NT2/D1 (cell line): ENCODE results near the gene FBH1.
"Not testable (repeated sequence)": the region's sequence is repeated elsewhere in the genome, so short reads cannot be mapped to it uniquely, and the experiment has no call there.

Experiments used
- DNase-seq: peaks from one replicate; pipeline ENCODE4 v3.0.0-alpha.2; 2011; ENCODE audit warnings: low read depth, low spot score
- H3K27me3 ChIP-seq: 2 replicates; pipeline ENCODE4 v1.6.0; 2011; ENCODE audit warnings: mild to moderate bottlenecking; ENCODE audit not compliant: insufficient read length, insufficient read depth
- H3K36me3 ChIP-seq: 2 replicates; pipeline ENCODE4 v1.6.1; 2011; ENCODE audit warnings: mild to moderate bottlenecking, low read length, mixed read lengths; ENCODE audit not compliant: insufficient read depth, insufficient read length
- H3K4me1 ChIP-seq: 2 replicates; pipeline ENCODE4 v1.5.1; 2011; ENCODE audit not compliant: insufficient read depth, insufficient read length
- H3K4me3 ChIP-seq: 2 replicates; pipeline ENCODE4 v1.5.1; 2011; ENCODE audit warnings: low read depth; ENCODE audit not compliant: insufficient read length
- H3K9ac ChIP-seq: 2 replicates; pipeline ENCODE4 v1.6.0; 2011; ENCODE audit warnings: low read depth; ENCODE audit not compliant: insufficient read length
- H3K9me3 ChIP-seq: 2 replicates; pipeline ENCODE4 v1.5.1; 2011; ENCODE audit warnings: mild to moderate bottlenecking, low read length; ENCODE audit not compliant: insufficient read depth
- SUZ12 ChIP-seq: IDR thresholded peaks from 2 replicates; pipeline ENCODE4 v1.6.1; 2011; ENCODE audit not compliant: insufficient read length, insufficient read depth; ENCODE audit errors: extremely low read depth
- YY1 ChIP-seq: IDR thresholded peaks from 2 replicates; pipeline ENCODE4 v1.6.1; 2011; ENCODE audit not compliant: insufficient read length, insufficient read depth
- ZNF274 ChIP-seq: IDR thresholded peaks from 2 replicates; pipeline ENCODE4 v1.6.1; 2011; ENCODE audit warnings: mild to moderate bottlenecking, low read depth, low read length

FBH1 gene

DNA sequence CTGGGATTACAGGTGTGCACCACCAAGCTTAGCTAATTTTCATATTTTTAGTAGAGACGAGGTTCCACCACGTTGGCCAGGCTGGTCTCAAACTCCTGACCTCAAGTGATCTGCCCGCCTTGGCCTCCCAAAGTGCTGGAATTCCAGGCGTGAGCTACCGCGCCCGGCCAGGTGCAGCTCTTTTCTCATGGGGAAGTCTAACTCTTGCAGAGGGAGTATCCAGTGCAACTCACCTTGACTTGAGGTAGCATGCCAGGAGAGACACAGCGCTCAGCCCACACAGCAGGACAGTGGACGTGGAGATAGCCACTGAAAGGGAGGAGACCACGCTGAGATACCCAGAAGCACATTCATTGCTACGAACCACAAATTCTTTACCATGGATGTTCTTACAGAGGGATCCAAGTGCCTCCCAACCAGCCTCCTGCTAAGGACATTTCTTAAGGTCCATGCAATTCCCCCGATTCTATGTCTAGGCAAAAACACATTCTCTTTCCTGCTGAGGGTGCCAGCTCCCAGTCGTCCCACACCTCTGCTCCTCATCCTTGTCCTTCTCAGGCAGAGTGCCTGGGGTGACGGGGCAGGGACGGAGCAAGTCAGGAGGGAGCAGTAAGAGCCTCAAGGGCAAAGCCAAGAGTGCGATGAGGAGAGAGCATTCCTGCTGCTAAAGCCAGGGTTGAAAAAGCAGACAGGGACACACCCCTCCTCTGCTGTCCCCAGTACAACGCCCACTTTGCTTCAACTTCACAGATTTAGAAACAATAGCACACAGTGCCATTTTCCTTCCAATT, 66.3 kb downstream of the FBH1 start:
- no peaks in the 10 kb centered on the region for H3K4me1 ChIP-seq
- no peaks in the 10 kb centered on the region for H3K27me3 ChIP-seq
- no peak for TF ChIP-seq SUZ12
- TF ChIP-seq ZNF274: no peak
- no peak for TF ChIP-seq YY1
- no peak overlapping the region for H3K4me3 ChIP-seq
- H3K9me3 ChIP-seq: no peaks in the 10 kb centered on the region
- no peak for DNase-seq
- H3K36me3 ChIP-seq: no peaks in the 10 kb centered on the region
- no peak overlapping the region for H3K9ac ChIP-seq

DNA sequence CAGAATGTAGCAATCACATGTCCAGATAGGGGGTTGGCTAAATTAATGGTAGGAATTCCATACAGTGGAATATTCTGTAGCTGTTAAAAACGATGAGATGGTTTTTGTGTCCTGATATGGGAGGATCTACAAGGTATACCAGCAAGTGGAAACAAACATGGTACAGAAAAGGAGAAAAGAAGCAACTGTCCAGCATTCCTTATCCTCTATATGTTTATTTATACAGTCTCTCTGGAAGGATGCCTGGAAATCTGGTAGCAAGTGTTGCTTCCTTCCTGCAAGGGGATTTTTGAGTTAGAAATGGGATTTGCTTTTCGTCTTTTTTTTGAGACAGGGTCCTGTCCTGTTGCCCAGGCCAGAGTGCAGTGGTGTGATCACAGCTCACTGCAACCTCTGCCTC, 68.0 kb downstream of the FBH1 start:
- Histone ChIP-seq H3K9me3 (no peaks in the 10 kb centered on the region), H3K9ac (no peak overlapping the region), H3K4me1 (no peaks in the 10 kb centered on the region), H3K4me3 (no peak overlapping the region), H3K36me3 (no peaks in the 10 kb centered on the region), H3K27me3 (no peaks in the 10 kb centered on the region)
- TF ChIP-seq YY1 (no peak), SUZ12 (no peak), ZNF274 (no peak)
- DNase-seq: no peak

DNA sequence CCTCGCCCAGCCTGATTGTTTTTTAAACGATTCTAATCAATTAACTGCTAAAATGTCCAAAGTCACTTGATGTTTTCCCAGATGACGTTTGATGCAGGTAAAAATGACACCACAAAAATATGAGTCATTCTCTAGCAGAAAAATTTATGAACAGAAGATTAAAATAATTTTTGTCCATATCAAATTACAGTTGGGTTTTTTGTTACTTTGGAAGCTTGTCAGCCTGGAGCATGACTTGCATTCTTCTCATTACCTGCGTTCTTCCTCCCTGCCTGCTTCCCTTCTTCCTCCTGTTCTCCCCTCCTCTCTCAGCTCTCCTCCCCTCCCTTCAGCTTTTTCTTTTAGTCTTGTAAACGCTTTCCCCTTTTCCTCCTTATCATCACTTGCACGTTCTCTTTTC, 68.6 kb downstream of the FBH1 start:
- Histone ChIP-seq H3K9ac (no peak overlapping the region), H3K36me3 (no peaks in the 10 kb centered on the region), H3K9me3 (no peaks in the 10 kb centered on the region), H3K4me3 (no peak overlapping the region), H3K4me1 (no peaks in the 10 kb centered on the region), H3K27me3 (no peaks in the 10 kb centered on the region)
- TF ChIP-seq ZNF274 (no peak), SUZ12 (no peak), YY1 (no peak)
- no peak for DNase-seq

DNA sequence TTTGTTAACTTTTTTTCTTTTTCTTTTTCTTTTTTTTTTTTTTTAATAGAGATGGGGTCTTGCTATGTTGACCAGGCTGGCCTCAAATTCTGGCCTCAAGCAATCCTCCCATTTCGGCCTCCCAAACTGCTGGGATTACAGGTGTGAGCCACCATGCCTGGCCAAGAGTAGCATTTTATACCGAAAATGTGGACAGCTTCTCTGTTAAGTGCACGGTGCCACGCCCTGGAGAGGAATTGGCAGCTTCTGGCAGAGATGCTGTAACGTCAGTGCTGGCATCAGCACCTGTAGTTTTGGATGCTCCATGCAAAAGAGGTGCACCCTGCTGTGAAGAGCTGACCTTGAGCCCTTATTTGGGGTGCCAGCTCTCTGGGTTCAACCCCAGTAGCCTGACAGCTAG, 69.1 kb downstream of the FBH1 start:
- TF ChIP-seq ZNF274 (no peak), SUZ12 (no peak), YY1 (no peak)
- H3K4me1 ChIP-seq: no peaks in the 10 kb centered on the region
- no peaks in the 10 kb centered on the region for H3K9me3 ChIP-seq
- DNase-seq: no peak
- H3K36me3 ChIP-seq: no peaks in the 10 kb centered on the region
- no peak overlapping the region for H3K9ac ChIP-seq
- no peak overlapping the region for H3K4me3 ChIP-seq
- no peaks in the 10 kb centered on the region for H3K27me3 ChIP-seq

DNA sequence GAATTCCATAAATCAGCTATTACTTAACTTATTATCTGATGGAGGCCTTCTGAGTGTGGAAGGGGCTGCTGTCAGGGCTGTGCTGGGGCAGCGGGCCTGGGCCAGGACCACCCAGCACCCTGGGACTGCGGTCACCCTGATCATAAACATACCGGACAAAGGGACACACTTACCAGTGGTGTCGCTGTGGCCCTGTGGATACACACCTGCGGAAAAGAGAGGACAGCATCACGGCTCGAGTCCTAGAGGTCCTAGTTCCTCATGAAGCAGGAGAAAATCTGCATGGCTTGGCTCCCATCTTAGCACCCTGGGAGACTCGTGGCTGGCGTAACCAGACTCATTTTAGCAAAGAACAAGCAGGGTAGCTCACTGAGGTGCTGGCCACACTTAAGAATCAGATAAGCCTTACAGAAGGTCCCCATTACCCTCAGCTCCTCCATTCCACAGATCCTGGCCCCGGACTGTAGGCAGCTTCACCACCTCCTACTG, 69.6 kb downstream of the FBH1 start:
- DNase-seq: no peak
- no peak overlapping the region for H3K4me3 ChIP-seq
- no peaks in the 10 kb centered on the region for H3K27me3 ChIP-seq
- no peaks in the 10 kb centered on the region for H3K36me3 ChIP-seq
- H3K9me3 ChIP-seq: no peaks in the 10 kb centered on the region
- no peak overlapping the region for H3K9ac ChIP-seq
- no peak for TF ChIP-seq SUZ12
- TF ChIP-seq YY1: no peak
- TF ChIP-seq ZNF274: no peak
- H3K4me1 ChIP-seq: no peaks in the 10 kb centered on the region

DNA sequence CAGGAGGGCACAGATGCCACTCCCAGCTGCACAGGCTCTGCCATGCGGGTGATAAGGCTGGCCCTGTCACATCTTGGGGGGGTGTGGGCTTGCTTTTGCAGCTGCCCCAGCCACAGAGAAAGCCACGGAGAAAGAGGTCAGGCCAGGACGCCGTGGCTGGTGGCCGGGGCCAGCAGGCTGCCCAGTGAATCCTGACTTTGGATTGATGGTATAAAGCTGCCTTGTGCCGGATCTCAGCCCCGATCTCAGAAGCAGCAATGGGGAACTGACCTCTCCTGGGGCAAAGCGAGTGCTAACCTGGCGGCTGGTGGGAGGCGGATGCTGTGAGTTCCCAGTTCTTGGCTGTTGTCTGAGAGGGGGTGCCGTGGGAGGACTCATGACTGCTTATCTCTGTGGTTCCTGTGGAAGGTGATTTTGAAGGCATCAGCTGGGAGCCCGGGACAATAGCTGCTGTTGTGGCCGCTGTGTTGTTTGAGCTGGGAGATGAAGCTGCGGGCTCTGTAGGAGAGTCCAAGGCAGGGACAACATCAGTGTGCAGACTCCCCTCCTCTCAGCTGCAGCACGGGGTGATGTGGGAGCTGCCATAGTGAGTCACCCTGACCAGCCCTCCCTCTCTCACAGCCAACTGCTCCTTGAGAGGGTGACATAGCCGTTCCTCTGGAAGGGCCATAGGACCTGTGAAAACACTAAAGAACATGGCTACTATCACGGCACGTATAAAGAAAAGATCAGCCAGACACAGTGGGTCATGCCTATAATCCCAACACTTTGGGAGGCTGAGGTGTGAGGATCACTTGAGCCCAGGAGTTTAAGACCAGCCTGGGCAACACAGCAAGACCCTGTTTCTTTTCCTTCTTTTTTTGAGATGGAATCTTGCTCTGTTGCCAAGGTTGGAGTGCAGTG, 70.3 kb downstream of the FBH1 start:
- Histone ChIP-seq H3K4me3 (no peak overlapping the region), H3K4me1 (no peaks in the 10 kb centered on the region), H3K9me3 (no peaks in the 10 kb centered on the region), H3K9ac (no peak overlapping the region), H3K27me3 (no peaks in the 10 kb centered on the region), H3K36me3 (no peaks in the 10 kb centered on the region)
- no peak for TF ChIP-seq YY1
- no peak for TF ChIP-seq SUZ12
- no peak for TF ChIP-seq ZNF274
- no peak for DNase-seq

DNA sequence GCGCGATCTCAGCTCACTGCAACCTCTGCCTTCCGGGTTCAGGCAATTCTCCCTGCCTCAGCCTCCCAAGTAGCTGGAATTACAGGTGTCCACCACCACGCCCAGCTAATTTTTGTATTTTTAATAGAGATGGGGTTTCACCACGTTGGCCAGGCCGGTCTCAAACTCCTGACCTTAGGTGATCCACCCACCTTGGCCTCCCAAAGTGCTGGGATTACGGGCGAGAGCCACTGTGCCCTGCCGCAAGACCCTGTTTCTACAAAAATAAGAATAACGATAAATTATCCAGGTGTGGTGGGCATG, 70.9 kb downstream of the FBH1 start:
- DNase-seq: not testable (repeated sequence)

More for the DNA sequence above, 70.9 kb downstream of the FBH1 start:
- H3K4me3 ChIP-seq, H3K36me3 ChIP-seq, H3K9me3 ChIP-seq, H3K9ac ChIP-seq, H3K27me3 ChIP-seq, H3K4me1 ChIP-seq: not testable (repeated sequence)
